Keratinocyte (primary cell): Measurements from ENCODE around the gene GTF2H4. TPM values are rescaled to one million over a fixed set of nuclear protein-coding genes. Genes with fewer than 3 reads are reported as not detected.

Source experiments
- DNase-seq: peaks from one replicate; pipeline ENCODE4 v3.0.0-alpha.2; 2011; ENCODE audit warnings: low read depth, missing footprints, low spot score
- FAIRE-seq: peaks from 2 replicates; lab custom pipeline; 2011; peaks lifted over from hg19 to GRCh38; lab: Jason Lieb, UNC
- H2AFZ ChIP-seq: 2 replicates; pipeline ENCODE4 v1.6.0; 2012; ENCODE audit warnings: low read length, control low read depth, inconsistent platforms; ENCODE audit not compliant: control insufficient read depth
- H3K27ac ChIP-seq: 2 replicates; pipeline ENCODE4 v1.5.1; 2011; ENCODE audit warnings: low read length; ENCODE audit not compliant: control insufficient read depth, insufficient read depth
- H3K27me3 ChIP-seq: 3 replicates; pipeline ENCODE4 v1.6.0; 2011; ENCODE audit warnings: low read length; ENCODE audit not compliant: control insufficient read depth, insufficient read depth; ENCODE audit errors: extremely low read depth
- H3K36me3 ChIP-seq, 2 experiments: 2 replicates in 1 of 2; 3 replicates in 1 of 2; pipeline ENCODE4 v1.5.1; 2011; ENCODE audit warnings: low read length in 2 of 2, mild to moderate bottlenecking in 1 of 2; ENCODE audit not compliant: control insufficient read depth in 2 of 2, insufficient read depth in 2 of 2; ENCODE audit errors: extremely low read depth in 1 of 2
- H3K4me1 ChIP-seq: 3 replicates; pipeline ENCODE4 v1.5.1; 2011; ENCODE audit warnings: low read length; ENCODE audit not compliant: control insufficient read depth, insufficient read depth; ENCODE audit errors: extremely low read depth
- H3K4me2 ChIP-seq: 3 replicates; pipeline ENCODE4 v1.6.0; 2011; ENCODE audit warnings: low read depth, low read length; ENCODE audit not compliant: control insufficient read depth, insufficient read depth; ENCODE audit errors: extremely low read depth
- H3K4me3 ChIP-seq, 3 experiments: fragments of 200-600 bp in 1 of 3; sonication (generic) in 1 of 3; 2 replicates in 2 of 3; 3 replicates in 1 of 3; pipeline ENCODE4 v1.5.1; 2011 to 2016; ENCODE audit warnings: low read length in 3 of 3, mild to moderate bottlenecking in 3 of 3, control low read depth in 2 of 3, inconsistent platforms in 1 of 3, low read depth in 1 of 3, mixed read lengths in 1 of 3, mixed run types in 1 of 3, moderate library complexity in 1 of 3; ENCODE audit not compliant: control insufficient read depth in 2 of 3, insufficient read depth in 2 of 3; ENCODE audit errors: extremely low read depth in 1 of 3
- H3K79me2 ChIP-seq: 2 replicates; pipeline ENCODE4 v1.6.0; 2012; ENCODE audit warnings: low read length; ENCODE audit not compliant: control insufficient read depth, insufficient read depth
- H3K9ac ChIP-seq: 3 replicates; pipeline ENCODE4 v1.6.0; 2011; ENCODE audit warnings: low read length; ENCODE audit not compliant: control insufficient read depth, insufficient read depth; ENCODE audit errors: extremely low read depth
- H3K9me1 ChIP-seq: 3 replicates; pipeline ENCODE4 v1.6.0; 2011; ENCODE audit warnings: low read length; ENCODE audit not compliant: control insufficient read depth, insufficient read depth; ENCODE audit errors: extremely low read depth
- H3K9me3 ChIP-seq: 2 replicates; pipeline ENCODE4 v1.5.1; 2012; ENCODE audit warnings: low read depth, low read length; ENCODE audit not compliant: control insufficient read depth
- H4K20me1 ChIP-seq: 3 replicates; pipeline ENCODE4 v1.6.0; 2011; ENCODE audit warnings: low read length; ENCODE audit not compliant: control insufficient read depth, insufficient read depth; ENCODE audit errors: extremely low read depth
- CTCF ChIP-seq, 3 experiments: IDR thresholded peaks in 1 of 3; conservative IDR thresholded peaks in 1 of 3; optimal IDR thresholded peaks in 1 of 3; 2 replicates in 2 of 3; 3 replicates in 1 of 3; pipeline versions ENCODE3 to v1.5.1; 2011; ENCODE audit warnings: low read length in 3 of 3, mild to moderate bottlenecking in 3 of 3, moderate library complexity in 2 of 3, control low read depth in 1 of 3, inconsistent platforms in 1 of 3; ENCODE audit not compliant: insufficient read depth in 2 of 3; ENCODE audit errors: extremely low read depth in 1 of 3
- EZH2 ChIP-seq: IDR thresholded peaks from one replicate; pipeline ENCODE4 v1.6.1; 2012; ENCODE audit warnings: inconsistent platforms, mild to moderate bottlenecking, low read length, moderate library complexity
- dilution Hi-C: fragments of 300-500 bp; cut with MboI; formaldehyde crosslinking; loops from one replicate; pipeline ENCODE4 v1.7.0; 2020; ENCODE audit warnings: low sequenced_read_pairs; ENCODE audit not compliant: extremely low pct_ligation_motif_present
- polyA plus RNA-seq, 5 experiments: library from polyadenylated mRNA; depleted of rRNA in 3 of 5; stranded (reverse) in 3 of 5; stranded (forward) in 1 of 5; unstranded in 1 of 5; fragments of >200 nt; gene quantifications; 1 replicate in 1 of 5; 2 replicates in 3 of 5; 3 replicates in 1 of 5; pipeline versions ENCODE4 v1.2.1 to v1.2.3, GENCODE V29; 2011 to 2012; ENCODE audit warnings: missing spikeins in 2 of 5, low read depth in 1 of 5, low replicate concordance in 1 of 5

GTF2H4 gene
- polyA plus RNA-seq, 1 donor (not counting 4 experiments of a cell fraction or from before 2014, with no cell fraction given): 38.7 TPM

GRCh38 chr6:30885481-30885998, 22.5 kb upstream of the GTF2H4 start:
- Histone ChIP-seq H3K4me2 (peak overlapping the region; percentile 86), H3K27me3 (no peaks in the 10 kb centered on the region), H3K9ac (peak overlapping the region; percentile 99), H4K20me1 (peaks cover 26% of the 10 kb centered on the region), H2AFZ (no peak overlapping the region), H3K79me2 (peaks cover 66% of the 10 kb centered on the region), H3K36me3 (peaks cover 15 to 23% of the 10 kb centered on the region in 2 experiments), H3K27ac (peak overlapping the region; percentile 98), H3K4me3 (peak overlapping the region; percentile 72 to 87 (median 84)), H3K4me1 (peaks cover 67% of the 10 kb centered on the region), H3K9me1 (peaks cover 8% of the 10 kb centered on the region), H3K9me3 (no peaks in the 10 kb centered on the region)
- FAIRE-seq: no peak
- DNase-seq: no peak
- dilution Hi-C loops: no loop called here
- TF ChIP-seq CTCF (optimal IDR thresholded peaks at IDR 0.05 in 1 of 3, IDR thresholded peaks at IDR 0.05 in 1 of 3, conservative IDR thresholded peaks at IDR 0.05 in 1 of 3; ENCODE audit: extremely low read depth in 1 of 3, insufficient read depth in 2 of 3, low read length in 3 of 3): no peak
- TF ChIP-seq EZH2: no peak

- Histone ChIP-seq H3K4me3 (peak overlapping the region; percentile 72 to 87 (median 84)), H3K27me3 (no peaks in the 10 kb centered on the region), H3K4me2 (peak overlapping the region; percentile 86), H2AFZ (no peak overlapping the region), H3K27ac (peak overlapping the region; percentile 98), H3K79me2 (peaks cover 73% of the 10 kb centered on the region), H3K36me3 (peaks cover 22 to 29% of the 10 kb centered on the region in 2 experiments), H3K9ac (peak overlapping the region; percentile 99), H3K4me1 (peaks cover 67% of the 10 kb centered on the region), H3K9me1 (peaks cover 8% of the 10 kb centered on the region), H4K20me1 (peaks cover 29% of the 10 kb centered on the region), H3K9me3 (no peaks in the 10 kb centered on the region)
- peak; percentile 62 for FAIRE-seq
- TF ChIP-seq CTCF (optimal IDR thresholded peaks at IDR 0.05 in 1 of 3, IDR thresholded peaks at IDR 0.05 in 1 of 3, conservative IDR thresholded peaks at IDR 0.05 in 1 of 3; ENCODE audit: extremely low read depth in 1 of 3, insufficient read depth in 2 of 3, low read length in 3 of 3) (no peak), EZH2 (no peak)
- DNase-seq: peak; percentile 96
- dilution Hi-C loops: no loop called here
These were observed 21.8 kb upstream of the GTF2H4 start for GRCh38 chr6:30885999-30886896.
